ENCODE measurements around the gene PPP2R2B. TPM values are rescaled to one million over a fixed set of nuclear protein-coding genes. Genes with fewer than 3 reads are reported as not detected.

Gene PPP2R2B
- total RNA-seq, 4 donors from 2014 or later = 1.2 to 4.0 (median 2.1) TPM

GRCh38 chr5:146766013-146766412, 112.5 kb downstream of the PPP2R2B start:
- no peak overlapping the region for H3K4me3 ChIP-seq
- H3K9me3 ChIP-seq = no peaks in the 10 kb centered on the region
- H3K27me3 ChIP-seq = no peaks in the 10 kb centered on the region
- no peaks in the 10 kb centered on the region for H3K36me3 ChIP-seq
- H3K27ac ChIP-seq (replicated peaks in 1 of 4) = no peak overlapping the region
- TF ChIP-seq POLR2AphosphoS5 (IDR thresholded peaks at IDR 0.05) (no peak), EP300 (IDR thresholded peaks at IDR 0.05) (no peak), POLR2A (IDR thresholded peaks at IDR 0.05; ENCODE audit: low read depth) (no peak)
- TF ChIP-seq, protein P1, sequence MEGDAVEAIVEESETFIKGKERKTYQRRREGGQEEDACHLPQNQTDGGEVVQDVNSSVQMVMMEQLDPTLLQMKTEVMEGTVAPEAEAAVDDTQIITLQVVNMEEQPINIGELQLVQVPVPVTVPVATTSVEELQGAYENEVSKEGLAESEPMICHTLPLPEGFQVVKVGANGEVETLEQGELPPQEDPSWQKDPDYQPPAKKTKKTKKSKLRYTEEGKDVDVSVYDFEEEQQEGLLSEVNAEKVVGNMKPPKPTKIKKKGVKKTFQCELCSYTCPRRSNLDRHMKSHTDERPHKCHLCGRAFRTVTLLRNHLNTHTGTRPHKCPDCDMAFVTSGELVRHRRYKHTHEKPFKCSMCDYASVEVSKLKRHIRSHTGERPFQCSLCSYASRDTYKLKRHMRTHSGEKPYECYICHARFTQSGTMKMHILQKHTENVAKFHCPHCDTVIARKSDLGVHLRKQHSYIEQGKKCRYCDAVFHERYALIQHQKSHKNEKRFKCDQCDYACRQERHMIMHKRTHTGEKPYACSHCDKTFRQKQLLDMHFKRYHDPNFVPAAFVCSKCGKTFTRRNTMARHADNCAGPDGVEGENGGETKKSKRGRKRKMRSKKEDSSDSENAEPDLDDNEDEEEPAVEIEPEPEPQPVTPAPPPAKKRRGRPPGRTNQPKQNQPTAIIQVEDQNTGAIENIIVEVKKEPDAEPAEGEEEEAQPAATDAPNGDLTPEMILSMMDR (IDR thresholded peaks at IDR 0.05) = no peak
- no peaks in the 10 kb centered on the region for H3K4me1 ChIP-seq
- WGBS = 85% methylated on average over 1 of the region's 1 CpG
- DNase-seq (ENCODE audit: extremely low spot score) = no peak
- intact Hi-C loops (cut with DNase I) = no loop called here

DNA sequence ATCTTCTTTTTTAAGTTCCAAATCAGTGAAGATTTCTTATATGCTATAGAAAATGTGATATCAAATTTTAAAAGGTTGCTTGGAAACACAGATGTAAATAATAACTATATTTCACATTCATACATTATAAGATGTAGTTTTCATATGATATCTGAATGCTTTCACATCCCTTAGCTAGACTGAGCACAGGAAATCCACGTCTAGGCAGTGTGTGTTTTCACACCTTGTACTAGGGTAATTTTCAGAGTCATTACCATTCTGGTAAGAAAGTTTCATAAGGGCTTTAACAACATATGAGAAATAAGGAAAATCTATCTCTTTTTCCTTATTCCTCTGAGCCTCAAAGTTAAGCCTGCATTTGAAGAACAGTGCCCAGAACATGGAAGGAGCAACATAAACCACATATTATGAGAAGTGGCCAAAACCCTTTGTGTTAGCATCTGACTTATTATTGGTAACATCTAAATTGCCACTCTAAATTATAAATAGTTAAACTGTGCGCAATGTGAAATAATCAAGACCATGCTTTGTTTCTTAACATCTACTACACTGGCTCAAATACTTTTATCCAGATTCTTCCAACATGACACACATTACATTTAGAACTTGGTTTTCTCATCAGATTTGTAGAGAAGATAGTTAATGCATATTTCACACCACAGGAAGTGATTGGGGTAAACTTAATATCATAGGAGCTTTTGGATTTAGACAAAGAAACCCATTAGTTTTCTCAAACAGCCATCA, 113.3 kb downstream of the PPP2R2B start:
- TF ChIP-seq, protein P1 (IDR thresholded peaks at IDR 0.05) = no peak
- TF ChIP-seq POLR2AphosphoS5 (IDR thresholded peaks at IDR 0.05) (no peak), POLR2A (IDR thresholded peaks at IDR 0.05; ENCODE audit: low read depth) (no peak), EP300 (IDR thresholded peaks at IDR 0.05) (no peak)
- Histone ChIP-seq H3K4me1 (no peaks in the 10 kb centered on the region), H3K27me3 (no peaks in the 10 kb centered on the region), H3K27ac (replicated peaks in 1 of 4) (no peak overlapping the region), H3K9me3 (no peaks in the 10 kb centered on the region), H3K4me3 (no peak overlapping the region), H3K36me3 (no peaks in the 10 kb centered on the region)
- 63% methylated on average over 2 of the region's 2 CpGs for WGBS
- intact Hi-C loops (cut with DNase I) = no loop called here
- DNase-seq (ENCODE audit: extremely low spot score) = no peak

DNA sequence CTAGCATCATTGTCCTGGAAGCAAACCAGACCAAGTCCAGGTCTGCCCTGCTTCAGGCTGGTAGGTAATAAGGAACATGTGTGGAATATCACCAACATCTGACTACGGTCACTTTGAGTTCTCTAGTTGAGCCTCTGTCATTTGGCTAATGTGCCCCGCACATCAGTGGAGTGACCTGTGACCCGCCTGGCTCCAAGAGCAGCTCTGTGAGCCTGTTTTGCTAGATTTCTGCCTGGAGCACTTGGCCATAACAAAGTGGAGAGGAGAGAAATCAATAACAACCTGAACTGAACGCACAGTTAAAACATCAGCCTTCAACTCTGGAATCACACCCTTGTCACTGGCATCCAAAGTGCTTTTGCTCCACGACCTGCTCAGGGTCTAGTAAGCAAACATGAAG, 115.7 kb downstream of the PPP2R2B start:
- Histone ChIP-seq H3K27me3 (no peaks in the 10 kb centered on the region), H3K4me1 (no peaks in the 10 kb centered on the region), H3K36me3 (no peaks in the 10 kb centered on the region), H3K9me3 (no peaks in the 10 kb centered on the region), H3K4me3 (no peak overlapping the region), H3K27ac (replicated peaks in 1 of 4) (no peak overlapping the region)
- TF ChIP-seq POLR2A (IDR thresholded peaks at IDR 0.05; ENCODE audit: low read depth) (no peak), POLR2AphosphoS5 (IDR thresholded peaks at IDR 0.05) (no peak)
- TF ChIP-seq, protein P1 (IDR thresholded peaks at IDR 0.05) = no peak
- intact Hi-C loops (cut with DNase I) = no loop called here
- no peak for DNase-seq (ENCODE audit: extremely low spot score)
- 35% methylated on average over 3 of the region's 5 CpGs for WGBS

DNA sequence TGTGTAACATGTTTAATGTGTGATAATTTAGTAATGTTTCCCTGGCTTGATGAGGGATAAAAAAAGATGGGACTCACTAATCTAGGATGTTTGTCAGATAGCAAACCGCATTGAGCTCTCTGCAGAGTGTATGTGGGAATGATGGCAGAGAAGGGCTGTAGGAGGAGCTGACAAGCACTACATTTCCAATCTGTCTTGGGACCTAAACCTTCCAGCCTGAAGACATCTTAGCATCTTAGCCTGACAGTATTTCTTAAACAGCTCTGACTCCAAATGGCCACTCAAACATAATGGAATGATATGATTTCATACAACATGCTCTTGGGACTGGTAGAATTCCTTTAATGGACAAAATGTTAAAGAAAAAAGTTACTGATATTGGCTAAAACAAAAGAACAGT, 116.7 kb downstream of the PPP2R2B start:
- no peaks in the 10 kb centered on the region for H3K36me3 ChIP-seq
- H3K9me3 ChIP-seq = no peaks in the 10 kb centered on the region
- no peak for DNase-seq (ENCODE audit: extremely low spot score)
- H3K4me3 ChIP-seq = no peak overlapping the region
- intact Hi-C loops (cut with DNase I) = no loop called here
- WGBS = 26% methylated on average over 1 of the region's 1 CpG
- H3K4me1 ChIP-seq = no peaks in the 10 kb centered on the region
- TF ChIP-seq POLR2A (IDR thresholded peaks at IDR 0.05; ENCODE audit: low read depth) (no peak), POLR2AphosphoS5 (IDR thresholded peaks at IDR 0.05) (no peak)
- H3K27ac ChIP-seq (replicated peaks in 1 of 4) = no peak overlapping the region
- H3K27me3 ChIP-seq = no peaks in the 10 kb centered on the region

- Histone ChIP-seq H3K36me3 (no peaks in the 10 kb centered on the region), H3K9me3 (no peaks in the 10 kb centered on the region), H3K27ac (replicated peaks in 1 of 4) (no peak overlapping the region), H3K4me3 (no peak overlapping the region), H3K4me1 (no peaks in the 10 kb centered on the region), H3K27me3 (no peaks in the 10 kb centered on the region)
- intact Hi-C loops (cut with DNase I) = no loop called here
- TF ChIP-seq POLR2A (IDR thresholded peaks at IDR 0.05; ENCODE audit: low read depth) (no peak), EP300 (IDR thresholded peaks at IDR 0.05) (no peak), POLR2AphosphoS5 (IDR thresholded peaks at IDR 0.05) (no peak)
- TF ChIP-seq, protein P1 (IDR thresholded peaks at IDR 0.05) = no peak
- DNase-seq (ENCODE audit: extremely low spot score) = no peak
These were observed 119.6 kb downstream of the PPP2R2B start for GRCh38 chr5:146758938-146759337.

Measured in esophagus muscularis mucosa (tissue), 4 donors.